Neural progenitor cell (in vitro differentiated cells): ENCODE results near the gene RFX8.

Source experiments
- EZH2 ChIP-seq: fragments of 200-600 bp; sonication (generic); IDR thresholded peaks from 2 replicates; pipeline ENCODE4 v1.6.1; 2017; ENCODE audit warnings: antibody characterized with exemption, mild to moderate bottlenecking, moderate library complexity
- EZH2phosphoT487 ChIP-seq: fragments of 200-600 bp; sonication (generic); IDR thresholded peaks from 2 replicates; pipeline ENCODE4 v1.6.1; 2017; ENCODE audit warnings: antibody characterized with exemption
- TF ChIP-seq, protein P1 (sequence below): fragments of 200-600 bp; sonication (generic); IDR thresholded peaks from 2 replicates; pipeline ENCODE4 v1.5.1; 2017; ENCODE audit warnings: antibody characterized with exemption, mild to moderate bottlenecking

DNA sequence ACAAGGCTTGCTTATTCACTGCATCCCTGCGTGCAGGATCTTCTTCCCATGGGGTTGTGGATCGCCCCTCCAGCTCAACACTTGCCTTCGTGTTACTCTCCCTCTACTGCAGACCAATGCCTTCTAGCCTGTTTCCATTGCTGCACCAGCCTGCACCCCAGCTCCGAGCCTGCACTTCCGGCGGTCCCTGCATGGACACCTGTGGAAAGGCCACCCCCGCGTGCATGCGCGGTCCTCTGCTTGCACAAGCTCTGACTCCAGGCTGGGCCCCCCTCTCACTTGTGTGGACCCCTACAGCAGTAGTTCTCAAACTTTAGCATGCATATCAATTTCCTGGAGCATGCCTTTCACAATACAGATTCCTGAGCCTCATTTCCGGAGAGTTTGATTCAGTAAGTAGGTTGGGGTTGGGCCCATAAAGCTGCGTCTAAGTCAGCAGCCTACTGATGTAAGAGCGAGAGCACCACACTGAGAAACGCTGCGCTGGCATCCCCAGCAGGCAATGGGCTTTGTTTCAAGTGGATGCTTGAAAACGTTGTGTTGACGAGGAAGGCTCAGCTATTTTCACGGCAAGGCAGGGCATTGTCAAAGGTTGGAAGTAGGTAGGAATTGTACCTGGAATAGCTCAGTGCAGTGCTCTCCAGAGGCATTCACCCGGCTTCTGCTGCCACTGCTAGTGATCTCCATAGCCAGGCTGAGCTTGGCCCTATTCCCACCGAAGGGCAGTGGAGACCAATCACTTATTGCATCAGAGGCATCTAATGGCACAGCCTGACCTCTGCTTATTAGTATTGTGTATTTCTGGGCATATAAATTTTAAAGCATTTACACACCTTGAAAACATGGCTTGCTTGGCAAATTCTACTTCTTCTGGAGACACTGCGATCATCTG lies 120.2 kb downstream of the RFX8 start:
- TF ChIP-seq, protein P1, sequence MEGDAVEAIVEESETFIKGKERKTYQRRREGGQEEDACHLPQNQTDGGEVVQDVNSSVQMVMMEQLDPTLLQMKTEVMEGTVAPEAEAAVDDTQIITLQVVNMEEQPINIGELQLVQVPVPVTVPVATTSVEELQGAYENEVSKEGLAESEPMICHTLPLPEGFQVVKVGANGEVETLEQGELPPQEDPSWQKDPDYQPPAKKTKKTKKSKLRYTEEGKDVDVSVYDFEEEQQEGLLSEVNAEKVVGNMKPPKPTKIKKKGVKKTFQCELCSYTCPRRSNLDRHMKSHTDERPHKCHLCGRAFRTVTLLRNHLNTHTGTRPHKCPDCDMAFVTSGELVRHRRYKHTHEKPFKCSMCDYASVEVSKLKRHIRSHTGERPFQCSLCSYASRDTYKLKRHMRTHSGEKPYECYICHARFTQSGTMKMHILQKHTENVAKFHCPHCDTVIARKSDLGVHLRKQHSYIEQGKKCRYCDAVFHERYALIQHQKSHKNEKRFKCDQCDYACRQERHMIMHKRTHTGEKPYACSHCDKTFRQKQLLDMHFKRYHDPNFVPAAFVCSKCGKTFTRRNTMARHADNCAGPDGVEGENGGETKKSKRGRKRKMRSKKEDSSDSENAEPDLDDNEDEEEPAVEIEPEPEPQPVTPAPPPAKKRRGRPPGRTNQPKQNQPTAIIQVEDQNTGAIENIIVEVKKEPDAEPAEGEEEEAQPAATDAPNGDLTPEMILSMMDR = no peak
- TF ChIP-seq EZH2phosphoT487 (no peak), EZH2 (no peak)
